HCT116 (cell line): ENCODE data around the gene RPS27A. TPM values are rescaled to one million over a fixed set of nuclear protein-coding genes. Genes with fewer than 3 reads are reported as not detected.

Experiments used
- ATAC-seq: fragments of 200-7000 bp; cut with Tn5 transposase; 2 replicates; pipeline ENCODE4 v1.9.1; 2020; ENCODE audit warnings: mild to moderate bottlenecking, moderate library complexity
- BruUV-seq: library from RNA; stranded (reverse); fragments of 400-500 nt; replicated peaks from 2 replicates; lab custom pipeline; 2021; lab: Mats Ljungman, UMichigan
- CTCF ChIA-PET: fragments of 300-600 bp; sonication (Branson Sonifier 250); formaldehyde crosslinking; loops from one replicate; lab custom pipeline; 2021; ENCODE audit warnings: antibody characterized with exemption; lab: Charles Lee
- POLR2A ChIA-PET: fragments of 300-600, 350-600 bp; sonication (Branson Sonifier 250); formaldehyde crosslinking; loops from one replicate; lab custom pipeline; 2021; ENCODE audit warnings: antibody characterized with exemption; lab: Charles Lee
- RAD21 ChIA-PET, 2 experiments: fragments of 300-600 bp; sonication (Branson Sonifier 250); formaldehyde crosslinking; loops; one replicate each; lab custom pipeline; 2023; ENCODE audit warnings: low total read pairs in 2 of 2; ENCODE audit not compliant: uncharacterized antibody in 2 of 2, unreplicated experiment in 2 of 2, low non-redundant PET in 1 of 2; lab: Charles Lee
- DNase-seq: peaks from one replicate; pipeline ENCODE4 v3.0.0-alpha.2; 2010; ENCODE audit warnings: low read depth, low spot score
- H2AFZ ChIP-seq: fragments of 200-600 bp; shearing (Covaris generic), sonication (generic); 2 replicates; pipeline ENCODE4 v1.6.1; 2017; ENCODE audit warnings: low read depth, mixed run types, mixed read lengths, antibody characterized with exemption, low read length; ENCODE audit not compliant: poor library complexity, severe bottlenecking
- H3K27ac ChIP-seq: 2 replicates; pipeline ENCODE4 v1.5.1; 2012; ENCODE audit warnings: low read depth, low read length
- H3K27me3 ChIP-seq: fragments of 200-600 bp; sonication (generic); 2 replicates; pipeline ENCODE4 v1.6.1; 2016; ENCODE audit warnings: mixed run types, low read length, mixed read lengths; ENCODE audit not compliant: insufficient read depth
- H3K36me3 ChIP-seq, 2 experiments: fragments of 200-500 bp in 1 of 2; fragments of 200-600 bp in 1 of 2; sonication (Bioruptor generic) in 1 of 2; sonication (generic) in 1 of 2; 2 replicates each; pipeline versions ENCODE4 v1.5.1 to v1.6.1; 2014 to 2016; ENCODE audit warnings: low read length in 2 of 2, inconsistent platforms in 1 of 2, mixed read lengths in 1 of 2, mixed run types in 1 of 2; ENCODE audit not compliant: insufficient read depth in 2 of 2, control insufficient read depth in 1 of 2
- H3K4me1 ChIP-seq, 2 experiments: fragments of 200-600 bp in 1 of 2; sonication (generic) in 1 of 2; 2 replicates each; pipeline versions ENCODE4 v1.5.1 to v1.6.1; 2012 to 2017; ENCODE audit warnings: low read length in 2 of 2, inconsistent platforms in 1 of 2, mild to moderate bottlenecking in 1 of 2, mixed read lengths in 1 of 2, mixed run types in 1 of 2, moderate library complexity in 1 of 2; ENCODE audit not compliant: insufficient read depth in 2 of 2, control insufficient read depth in 1 of 2
- H3K4me2 ChIP-seq: fragments of 200-600 bp; sonication (generic); 2 replicates; pipeline ENCODE4 v1.6.1; 2017; ENCODE audit warnings: mixed run types, low read length, mixed read lengths
- H3K4me3 ChIP-seq, 2 experiments: fragments of 200-600 bp in 1 of 2; sonication (generic) in 1 of 2; replicated peaks in 1 of 2; 2 replicates each; pipeline ENCODE4 v1.5.1; 2011 to 2016; ENCODE audit warnings: low read length in 2 of 2, control low read depth in 1 of 2, low read depth in 1 of 2, mild to moderate bottlenecking in 1 of 2, mixed read lengths in 1 of 2, mixed run types in 1 of 2
- H3K79me2 ChIP-seq: fragments of 200-600 bp; sonication (generic); 2 replicates; pipeline ENCODE4 v1.6.1; 2017; ENCODE audit warnings: mild to moderate bottlenecking, mixed run types, low read length, moderate library complexity, mixed read lengths; ENCODE audit not compliant: insufficient read depth
- H3K9ac ChIP-seq: fragments of 200-600 bp; sonication (generic); 2 replicates; pipeline ENCODE4 v1.6.1; 2016; ENCODE audit warnings: low read length, mixed read lengths
- H3K9me2 ChIP-seq: fragments of 200-600 bp; sonication (generic), shearing (Covaris generic); 2 replicates; pipeline ENCODE4 v1.6.1; 2017; ENCODE audit warnings: mixed run types, mild to moderate bottlenecking, moderate library complexity; ENCODE audit not compliant: insufficient read depth
- H3K9me3 ChIP-seq, 2 experiments: fragments of 200-500 bp in 1 of 2; fragments of 200-600 bp in 1 of 2; sonication (Bioruptor generic) in 1 of 2; sonication (generic) in 1 of 2; 2 replicates each; pipeline ENCODE4 v1.6.1; 2014 to 2017; ENCODE audit warnings: low read length in 2 of 2, mixed read lengths in 2 of 2, inconsistent platforms in 1 of 2, low read depth in 1 of 2, mild to moderate bottlenecking in 1 of 2, mixed run types in 1 of 2, moderate library complexity in 1 of 2; ENCODE audit not compliant: control insufficient read depth in 1 of 2, insufficient read depth in 1 of 2
- H4K20me1 ChIP-seq: fragments of 200-600 bp; sonication (generic), shearing (Covaris generic); 2 replicates; pipeline ENCODE4 v1.6.1; 2017; ENCODE audit warnings: mixed run types, mild to moderate bottlenecking, moderate library complexity; ENCODE audit not compliant: insufficient read depth
- SP1 ChIP-seq: IDR thresholded peaks from 2 replicates; pipeline ENCODE4 v1.6.1; 2012; ENCODE audit warnings: low read depth
- TCF7L2 ChIP-seq: IDR thresholded peaks from 2 replicates; pipeline ENCODE4 v1.7.0; 2011; ENCODE audit warnings: borderline replicate concordance, inconsistent platforms; ENCODE audit not compliant: insufficient read depth, insufficient read length; ENCODE audit errors: extremely low read depth
- ZFX ChIP-seq: fragments of 450-650 bp; IDR thresholded peaks from 2 replicates; pipeline ENCODE4 v1.6.1; 2017
- intact Hi-C: fragments of 100-400 bp; cut with micrococcal nuclease; formaldehyde crosslinking; loops from 2 replicates; pipeline ENCODE4 v1.10.0; 2022
- total RNA-seq: library from RNA; stranded (reverse); gene quantifications from one replicate; pipeline ENCODE4 v1.2.1, GENCODE V29; 2021; ENCODE audit not compliant: unreplicated experiment
- TF ChIP-seq, protein P1 (sequence below): IDR thresholded peaks from 2 replicates; pipeline ENCODE4 v1.6.1; 2012; ENCODE audit warnings: low read depth
- TF ChIP-seq, protein P2 (sequence below): IDR thresholded peaks from 2 replicates; pipeline ENCODE4 v1.6.1; 2011; ENCODE audit warnings: mild to moderate bottlenecking, low read length, moderate library complexity; ENCODE audit not compliant: insufficient replicate concordance; ENCODE audit errors: extremely low read depth

The RPS27A gene
- total RNA-seq, 1 experiment from 2014 or later, result 1,291 TPM

DNA sequence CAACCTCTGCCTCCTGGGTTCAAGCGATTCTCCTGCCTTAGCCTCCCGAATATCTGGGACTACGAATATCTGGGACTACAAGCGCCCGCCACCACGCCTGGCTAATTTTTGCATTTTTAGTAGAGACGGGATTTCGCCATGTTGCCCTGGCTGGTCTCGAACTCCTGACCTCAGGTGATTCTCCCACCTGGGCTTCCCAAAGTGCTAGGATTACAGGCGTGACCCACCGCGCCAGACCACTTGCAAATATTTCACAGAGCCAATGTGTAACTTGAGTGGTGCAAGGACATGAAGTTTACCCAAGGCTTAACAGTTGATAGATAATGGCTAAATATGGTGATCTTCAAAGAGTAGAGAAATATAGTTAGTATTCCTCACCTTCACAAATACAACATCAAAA lies 50.6 kb downstream of the RPS27A start:
- no peaks in the 10 kb centered on the region for H4K20me1 ChIP-seq
- BruUV-seq, result no TSS peak
- no peaks in the 10 kb centered on the region for H3K9me3 ChIP-seq
- intact Hi-C loops, result no loop called here
- no peak overlapping the region for H3K4me2 ChIP-seq
- no peaks in the 10 kb centered on the region for H3K36me3 ChIP-seq
- H3K27me3 ChIP-seq, result no peaks in the 10 kb centered on the region
- H3K27ac ChIP-seq, result no peak overlapping the region
- no peaks in the 10 kb centered on the region for H3K9me2 ChIP-seq
- CTCF ChIA-PET, result no interaction called here
- H3K9ac ChIP-seq, result no peak overlapping the region
- DNase-seq, result no peak
- no peak for ATAC-seq
- RAD21 ChIA-PET, result no interaction called here
- H3K4me3 ChIP-seq, result no peak overlapping the region
- POLR2A ChIA-PET, result no interaction called here
- no peak for TF ChIP-seq TCF7L2
- TF ChIP-seq, protein P1, sequence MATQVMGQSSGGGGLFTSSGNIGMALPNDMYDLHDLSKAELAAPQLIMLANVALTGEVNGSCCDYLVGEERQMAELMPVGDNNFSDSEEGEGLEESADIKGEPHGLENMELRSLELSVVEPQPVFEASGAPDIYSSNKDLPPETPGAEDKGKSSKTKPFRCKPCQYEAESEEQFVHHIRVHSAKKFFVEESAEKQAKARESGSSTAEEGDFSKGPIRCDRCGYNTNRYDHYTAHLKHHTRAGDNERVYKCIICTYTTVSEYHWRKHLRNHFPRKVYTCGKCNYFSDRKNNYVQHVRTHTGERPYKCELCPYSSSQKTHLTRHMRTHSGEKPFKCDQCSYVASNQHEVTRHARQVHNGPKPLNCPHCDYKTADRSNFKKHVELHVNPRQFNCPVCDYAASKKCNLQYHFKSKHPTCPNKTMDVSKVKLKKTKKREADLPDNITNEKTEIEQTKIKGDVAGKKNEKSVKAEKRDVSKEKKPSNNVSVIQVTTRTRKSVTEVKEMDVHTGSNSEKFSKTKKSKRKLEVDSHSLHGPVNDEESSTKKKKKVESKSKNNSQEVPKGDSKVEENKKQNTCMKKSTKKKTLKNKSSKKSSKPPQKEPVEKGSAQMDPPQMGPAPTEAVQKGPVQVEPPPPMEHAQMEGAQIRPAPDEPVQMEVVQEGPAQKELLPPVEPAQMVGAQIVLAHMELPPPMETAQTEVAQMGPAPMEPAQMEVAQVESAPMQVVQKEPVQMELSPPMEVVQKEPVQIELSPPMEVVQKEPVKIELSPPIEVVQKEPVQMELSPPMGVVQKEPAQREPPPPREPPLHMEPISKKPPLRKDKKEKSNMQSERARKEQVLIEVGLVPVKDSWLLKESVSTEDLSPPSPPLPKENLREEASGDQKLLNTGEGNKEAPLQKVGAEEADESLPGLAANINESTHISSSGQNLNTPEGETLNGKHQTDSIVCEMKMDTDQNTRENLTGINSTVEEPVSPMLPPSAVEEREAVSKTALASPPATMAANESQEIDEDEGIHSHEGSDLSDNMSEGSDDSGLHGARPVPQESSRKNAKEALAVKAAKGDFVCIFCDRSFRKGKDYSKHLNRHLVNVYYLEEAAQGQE, result no peak
- TF ChIP-seq, protein P2, sequence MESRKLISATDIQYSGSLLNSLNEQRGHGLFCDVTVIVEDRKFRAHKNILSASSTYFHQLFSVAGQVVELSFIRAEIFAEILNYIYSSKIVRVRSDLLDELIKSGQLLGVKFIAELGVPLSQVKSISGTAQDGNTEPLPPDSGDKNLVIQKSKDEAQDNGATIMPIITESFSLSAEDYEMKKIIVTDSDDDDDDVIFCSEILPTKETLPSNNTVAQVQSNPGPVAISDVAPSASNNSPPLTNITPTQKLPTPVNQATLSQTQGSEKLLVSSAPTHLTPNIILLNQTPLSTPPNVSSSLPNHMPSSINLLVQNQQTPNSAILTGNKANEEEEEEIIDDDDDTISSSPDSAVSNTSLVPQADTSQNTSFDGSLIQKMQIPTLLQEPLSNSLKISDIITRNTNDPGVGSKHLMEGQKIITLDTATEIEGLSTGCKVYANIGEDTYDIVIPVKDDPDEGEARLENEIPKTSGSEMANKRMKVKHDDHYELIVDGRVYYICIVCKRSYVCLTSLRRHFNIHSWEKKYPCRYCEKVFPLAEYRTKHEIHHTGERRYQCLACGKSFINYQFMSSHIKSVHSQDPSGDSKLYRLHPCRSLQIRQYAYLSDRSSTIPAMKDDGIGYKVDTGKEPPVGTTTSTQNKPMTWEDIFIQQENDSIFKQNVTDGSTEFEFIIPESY, result no peak
- no peak for TF ChIP-seq SP1
- no peak for TF ChIP-seq ZFX
- H3K79me2 ChIP-seq, result no peaks in the 10 kb centered on the region
- H2AFZ ChIP-seq, result no peak overlapping the region
- peaks cover 0 to 16% of the 10 kb centered on the region in 2 experiments; a peak in 2 of 4 replicates for H3K4me1 ChIP-seq

Other genes starting within 250 kb of the RPS27A start
- 221 TPM for gene RTN4, start 182.2 kb upstream of the RPS27A start, total RNA-seq
- gene CLHC1, start 395 bp upstream of the RPS27A start, total RNA-seq, result 11.1 TPM
- gene MTIF2, start 36.5 kb downstream of the RPS27A start, total RNA-seq, result 49.8 TPM
- 27.2 TPM for gene CCDC88A, start 187.2 kb downstream of the RPS27A start, total RNA-seq